GM19193 (cell line): ENCODE data around the gene DPAGT1.

Experiments
- POLR2A ChIP-seq: IDR thresholded peaks from 4 replicates; pipeline ENCODE4 v1.6.1; 2011; ENCODE audit not compliant: insufficient read depth, insufficient read length; ENCODE audit errors: extremely low read depth

DPAGT1 gene

GRCh38 chr11:119101759-119102423, at the start of gene DPAGT1:
TSS of gene DPAGT1 (minus strand) at chr11:119101853. CDS start at chr11:119101655, 198 bp downstream.
- peak; percentile 55 for TF ChIP-seq POLR2A

DNA sequence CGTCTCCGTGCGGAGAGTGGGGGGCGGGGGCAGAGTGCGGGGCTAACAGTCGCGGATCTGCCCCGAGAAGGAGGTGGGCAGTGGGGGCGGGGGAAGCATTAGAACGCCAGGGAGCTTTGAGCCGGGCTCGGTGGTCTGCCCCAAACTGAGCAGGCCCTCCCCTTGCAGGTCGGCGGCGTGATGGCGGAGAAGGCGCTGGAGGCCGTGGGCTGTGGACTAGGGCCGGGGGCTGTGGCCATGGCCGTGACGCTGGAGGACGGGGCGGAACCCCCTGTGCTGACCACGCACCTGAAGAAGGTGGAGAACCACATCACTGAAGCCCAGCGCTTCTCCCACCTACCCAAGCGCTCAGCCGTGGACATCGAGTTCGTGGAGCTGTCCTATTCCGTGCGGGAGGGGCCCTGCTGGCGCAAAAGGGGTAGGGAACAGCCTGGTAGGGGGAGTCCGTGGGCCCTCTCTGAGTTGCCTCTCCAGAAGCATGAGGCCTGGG, 48.2 kb upstream of the DPAGT1 start:
- no peak for TF ChIP-seq POLR2A

GRCh38 chr11:119149018-119149785, 47.5 kb upstream of the DPAGT1 start, which contains the start of gene ABCG4:
TSS of gene ABCG4 (plus strand) at chr11:119149052. CDS start at chr11:119149966, 914 bp downstream.
- no peak for TF ChIP-seq POLR2A

GRCh38 chr11:119148720-119149017, 47.0 kb upstream of the DPAGT1 start:
- no peak for TF ChIP-seq POLR2A

GRCh38 chr11:119147604-119148333, 46.1 kb upstream of the DPAGT1 start:
- no peak for TF ChIP-seq POLR2A

DNA sequence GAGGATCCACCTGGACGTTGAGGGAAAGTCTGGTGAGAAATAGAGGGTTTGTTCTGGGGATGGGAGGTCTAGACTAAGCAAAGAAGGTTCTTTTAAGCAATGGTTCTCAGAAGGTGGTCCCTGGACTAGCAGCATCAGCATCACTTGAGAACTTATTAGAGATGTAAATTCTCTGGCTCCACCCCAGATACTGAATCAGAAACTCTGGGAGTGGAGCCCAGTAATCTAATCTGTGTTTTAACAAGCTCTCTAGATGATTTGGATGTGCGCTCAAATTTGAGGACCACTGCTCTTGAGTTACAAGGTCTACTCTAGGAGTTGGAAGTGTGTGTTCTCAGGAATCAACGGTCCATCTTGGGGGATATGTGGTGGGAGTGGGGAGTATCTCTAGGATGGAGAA, 43.9 kb upstream of the DPAGT1 start:
- TF ChIP-seq POLR2A, result no peak

- TF ChIP-seq POLR2A, result no peak
Measured at GRCh38 chr11:119144825-119145486, 43.3 kb upstream of the DPAGT1 start.

DNA sequence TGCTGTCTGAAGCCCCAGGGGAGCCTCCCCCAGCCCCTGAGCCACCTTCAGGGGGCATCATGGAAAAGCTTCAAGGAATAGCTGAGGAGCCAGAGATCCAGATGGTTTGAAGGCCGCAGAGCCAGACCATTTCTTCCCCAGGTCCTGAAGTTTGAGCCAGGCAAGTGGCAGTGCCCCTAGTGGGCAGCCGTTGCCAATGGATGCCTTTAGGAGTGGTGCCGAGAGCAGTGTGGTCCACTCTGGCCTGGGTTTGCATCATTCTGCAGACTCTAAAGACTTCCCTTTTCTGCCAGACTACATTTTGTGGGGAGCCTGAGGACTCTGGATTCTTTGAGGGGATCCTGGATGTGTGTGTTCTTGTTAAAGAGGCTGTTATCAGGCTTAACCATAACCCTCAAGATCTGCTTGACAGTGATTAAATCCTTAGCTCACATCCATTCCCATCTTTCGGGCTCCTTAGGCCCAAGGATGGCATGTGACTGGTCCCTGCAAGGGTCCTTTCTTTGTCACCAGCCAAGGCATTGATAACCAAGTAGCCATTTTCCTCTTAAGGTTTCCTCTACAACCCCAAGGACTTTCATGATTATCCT, 32.8 kb upstream of the DPAGT1 start:
- no peak for TF ChIP-seq POLR2A

GRCh38 chr11:119130662-119131061, 29.0 kb upstream of the DPAGT1 start:
- TF ChIP-seq POLR2A, result no peak

DNA sequence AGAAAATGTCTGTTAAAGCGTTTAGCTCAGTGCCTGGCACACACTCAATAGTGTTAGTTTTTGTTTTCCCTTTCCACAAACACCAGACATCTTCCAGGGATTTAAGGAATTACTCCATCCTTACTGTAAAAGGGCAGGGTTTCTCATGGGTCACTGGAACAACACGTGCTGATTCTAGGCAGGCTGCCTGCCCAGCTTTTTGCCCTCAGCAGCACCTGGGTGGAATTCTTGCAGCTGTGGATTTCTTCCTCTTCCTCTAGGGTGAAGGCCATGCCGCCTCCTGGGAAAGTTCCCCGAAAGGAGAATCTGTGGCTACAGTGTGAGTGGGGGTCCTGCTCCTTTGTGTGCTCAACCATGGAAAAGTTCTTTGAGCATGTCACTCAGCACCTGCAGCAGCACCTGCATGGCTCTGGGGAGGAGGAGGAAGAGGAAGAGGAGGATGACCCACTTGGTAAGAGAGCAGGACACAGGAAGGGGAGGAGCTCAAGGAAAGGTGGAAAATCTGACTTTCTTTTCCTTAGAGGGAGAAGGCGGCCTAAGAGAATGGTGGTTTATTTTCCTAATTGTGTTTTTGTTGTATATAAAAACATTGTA, 25.1 kb upstream of the DPAGT1 start:
- no peak for TF ChIP-seq POLR2A

DNA sequence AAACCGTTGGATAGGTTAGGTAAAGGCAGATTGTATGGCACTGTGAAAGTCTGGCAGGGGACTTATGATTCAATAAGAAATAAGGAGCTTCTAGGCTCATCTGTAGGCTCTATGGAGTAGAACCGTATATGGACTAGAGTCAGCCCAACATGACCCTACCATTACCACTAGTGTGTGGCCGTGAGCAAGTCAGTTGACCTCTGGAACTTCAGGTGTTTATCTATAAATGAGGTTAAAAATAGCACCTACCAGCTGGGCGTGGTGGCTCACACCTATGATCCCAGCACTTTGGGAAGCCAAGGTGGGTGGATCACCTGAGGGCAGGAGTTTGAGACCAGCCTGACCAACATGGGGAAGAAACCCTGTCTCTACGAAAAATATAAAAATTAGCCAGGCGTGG, 24.2 kb upstream of the DPAGT1 start:
- no peak for TF ChIP-seq POLR2A

GRCh38 chr11:119121811-119122124, 20.1 kb upstream of the DPAGT1 start:
- no peak for TF ChIP-seq POLR2A

DNA sequence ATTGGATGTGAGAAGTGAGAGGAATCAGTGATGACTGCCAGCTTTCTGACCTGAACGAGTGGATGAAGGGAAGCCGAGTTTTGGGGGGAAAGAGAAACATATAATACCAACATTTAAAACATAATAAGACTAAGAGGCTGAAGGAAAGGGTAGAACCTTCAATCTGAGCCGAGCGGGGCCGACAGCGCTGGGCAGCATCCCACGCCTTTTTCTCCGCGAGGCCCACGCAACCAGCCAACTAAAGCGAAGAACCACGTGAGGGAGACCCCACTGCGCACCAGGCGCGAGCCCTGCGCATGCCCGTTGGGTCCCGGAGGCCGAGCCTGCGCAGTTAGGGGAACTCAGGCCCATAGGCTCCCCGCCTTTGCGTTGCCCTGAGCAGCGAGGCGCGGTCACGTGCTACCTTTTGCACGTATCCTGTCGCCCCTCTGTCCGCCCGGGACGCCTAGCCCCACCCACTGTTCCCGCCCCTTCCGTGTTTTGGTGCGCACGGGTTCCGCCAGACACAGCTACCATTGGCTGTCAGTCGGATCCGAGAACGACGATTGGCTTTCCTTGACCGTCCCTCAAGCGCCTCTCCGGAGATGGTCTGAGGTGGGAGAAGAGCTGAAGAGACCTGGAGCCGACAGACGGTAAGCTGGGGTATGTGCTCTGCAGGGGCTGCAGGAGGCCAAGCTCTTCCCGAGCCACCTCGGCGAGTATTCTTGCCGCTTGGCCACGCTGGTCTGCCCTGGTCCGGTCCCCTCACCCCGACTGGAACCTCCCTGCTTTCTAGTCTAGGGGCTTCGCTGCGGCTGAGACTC, 19.6 kb upstream of the DPAGT1 start, which contains the start of gene HINFP:
Gene HINFP (plus strand): TSS at position 573 of the 803 bp plus-strand sequence. CDS start 5,365 bp downstream, outside the sequence.
- peak; percentile 75 for TF ChIP-seq POLR2A
